HEK293T (cell line): ENCODE results near the gene FAM20C.

Experiments used
- BHLHE40 ChIP-seq: fragments of 450-650 bp; IDR thresholded peaks from 2 replicates; pipeline ENCODE4 v1.6.1; 2016; ENCODE audit warnings: mild to moderate bottlenecking, moderate library complexity, borderline replicate concordance
- TARDBP ChIP-seq: fragments of 450-650 bp; IDR thresholded peaks from 2 replicates; pipeline ENCODE4 v1.6.1; 2016

DNA sequence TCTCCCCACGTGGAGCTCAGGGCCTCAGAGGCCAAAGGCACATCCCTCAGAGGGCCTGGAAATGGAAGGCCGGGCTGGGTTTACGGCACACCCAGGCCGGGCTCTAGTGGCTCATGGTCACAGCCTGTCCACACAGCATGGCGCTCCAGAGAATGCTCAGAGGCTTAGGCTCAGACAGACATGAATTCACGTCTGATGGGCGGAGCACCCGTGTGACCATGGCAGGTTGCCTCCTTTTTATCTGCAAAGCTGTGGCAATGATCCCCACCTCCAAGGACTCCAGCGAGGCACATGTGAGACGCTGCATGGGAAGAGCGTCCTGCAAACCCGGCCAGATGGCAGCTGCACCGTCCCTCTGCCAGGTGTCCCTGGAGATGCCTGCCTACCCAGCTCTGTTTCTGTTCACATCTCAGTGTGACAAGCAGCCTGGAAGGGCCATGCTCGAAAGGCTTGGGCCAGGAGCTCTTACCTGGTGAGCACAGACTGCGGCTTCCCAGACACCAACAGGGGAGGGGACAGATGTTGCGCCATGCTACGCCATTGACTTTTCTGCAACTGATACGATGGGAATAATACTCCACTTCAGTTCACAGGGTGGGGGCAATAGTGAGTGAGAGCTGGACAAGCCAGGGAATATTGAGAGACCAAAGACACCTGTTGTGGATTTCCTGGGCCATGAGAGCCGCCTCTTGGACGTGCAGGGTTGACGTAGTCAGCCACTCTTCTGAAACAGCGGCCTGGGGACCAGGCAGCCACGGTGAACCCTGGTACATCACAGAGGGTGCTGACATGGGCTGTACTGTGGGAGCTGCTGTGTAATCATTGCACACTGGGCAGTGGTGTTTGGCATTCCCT, 34.4 kb upstream of the FAM20C start:
- TF ChIP-seq TARDBP (no peak), BHLHE40 (no peak)
